WTC11 (cell line): Measurements from ENCODE around the gene UBP1. TPM values are rescaled to one million over a fixed set of nuclear protein-coding genes. Genes with fewer than 3 reads are reported as not detected.

Experiments used
- ATAC-seq: fragments of 200-7000 bp; cut with Tn5 transposase; 2 replicates; pipeline ENCODE4 v1.10.0; 2021; ENCODE audit warnings: mild to moderate bottlenecking, moderate library complexity
- CTCF ChIA-PET: fragments of 300-600 bp; sonication (Branson Sonifier 250); formaldehyde crosslinking; loops from one replicate; lab custom pipeline; 2021; ENCODE audit warnings: antibody characterized with exemption; lab: Charles Lee
- POLR2A ChIA-PET: fragments of 350-600 bp; sonication (Branson Sonifier 250); formaldehyde crosslinking; loops from one replicate; lab custom pipeline; 2021; ENCODE audit warnings: antibody characterized with exemption; lab: Charles Lee
- DNase-seq: peaks from one replicate; pipeline ENCODE4 v3.0.0; 2021; ENCODE audit warnings: low spot score
- H3K27ac Mint-ChIP-seq: 2 replicates; pipeline ENCODE4 v1.8.0; 2021; ENCODE audit warnings: mixed read lengths
- H3K27me3 Mint-ChIP-seq: 2 replicates; pipeline ENCODE4 v1.8.0; 2021; ENCODE audit warnings: low read depth, mild to moderate bottlenecking, moderate library complexity, mixed read lengths
- H3K36me3 Mint-ChIP-seq: 2 replicates; pipeline ENCODE4 v1.8.0; 2021; ENCODE audit warnings: mixed read lengths
- H3K4me1 Mint-ChIP-seq: 2 replicates; pipeline ENCODE4 v1.8.0; 2022; ENCODE audit warnings: mixed read lengths
- H3K4me3 Mint-ChIP-seq: 2 replicates; pipeline ENCODE4 v1.8.0; 2021; ENCODE audit warnings: mild to moderate bottlenecking, moderate library complexity, mixed read lengths
- H3K9me3 Mint-ChIP-seq: 2 replicates; pipeline ENCODE4 v1.8.0; 2021; ENCODE audit warnings: mixed read lengths
- ATF1 ChIP-seq: sonication (generic); formaldehyde crosslinking; IDR thresholded peaks from 2 replicates; pipeline ENCODE4 v1.8.1; 2023; ENCODE audit warnings: mild to moderate bottlenecking, moderate library complexity, missing genetic modification reagents
- FOXK1 ChIP-seq: sonication (generic); formaldehyde crosslinking; IDR thresholded peaks from 2 replicates; pipeline ENCODE4 v1.8.0; 2022; ENCODE audit warnings: mild to moderate bottlenecking, moderate library complexity, missing genetic modification reagents
- GRHL2 ChIP-seq: fragments of 250-450 bp; sonication (Bioruptor Pico); IDR thresholded peaks from 2 replicates; pipeline ENCODE4 v1.8.0; 2022; ENCODE audit warnings: mild to moderate bottlenecking, moderate library complexity; ENCODE audit not compliant: insufficient replicate concordance, severe bottlenecking
- JUN ChIP-seq: sonication (generic); formaldehyde crosslinking; IDR thresholded peaks from 2 replicates; pipeline ENCODE4 v1.8.0; 2023; ENCODE audit warnings: mild to moderate bottlenecking, missing genetic modification reagents
- MYBL2 ChIP-seq: sonication (generic); formaldehyde crosslinking; IDR thresholded peaks from 2 replicates; pipeline ENCODE4 v1.8.1; 2023; ENCODE audit warnings: mild to moderate bottlenecking, moderate library complexity, missing genetic modification reagents
- NR1H2 ChIP-seq: sonication (generic); formaldehyde crosslinking; IDR thresholded peaks from 2 replicates; pipeline ENCODE4 v1.9.0; 2021; ENCODE audit warnings: mild to moderate bottlenecking, moderate library complexity, missing genetic modification reagents
- NR3C1 ChIP-seq: sonication (generic); formaldehyde crosslinking; conservative IDR thresholded peaks from 2 replicates; pipeline ENCODE4 v1.8.1; 2023; ENCODE audit warnings: low read depth, mild to moderate bottlenecking, missing genetic modification reagents
- RELA ChIP-seq: sonication (generic); formaldehyde crosslinking; IDR thresholded peaks from 2 replicates; pipeline ENCODE4 v1.8.1; 2022; ENCODE audit warnings: missing genetic modification reagents, mild to moderate bottlenecking, borderline replicate concordance
- SP1 ChIP-seq: sonication (generic); formaldehyde crosslinking; conservative IDR thresholded peaks from 2 replicates; pipeline ENCODE4 v1.8.1; 2022; ENCODE audit warnings: missing genetic modification reagents
- ZNF396 ChIP-seq: fragments of 250-450 bp; sonication (Bioruptor Pico); IDR thresholded peaks from 2 replicates; pipeline ENCODE4 v1.8.0; 2021; ENCODE audit warnings: mild to moderate bottlenecking, moderate library complexity, borderline replicate concordance
- total RNA-seq: library from RNA; stranded (reverse); gene quantifications from 3 replicates; pipeline ENCODE4 v1.2.3, GENCODE V29; 2021
- TF ChIP-seq, protein P1 (sequence below): sonication (generic); formaldehyde crosslinking; IDR thresholded peaks from 2 replicates; pipeline ENCODE4 v1.8.1; 2023; ENCODE audit warnings: mild to moderate bottlenecking, missing genetic modification reagents
- TF ChIP-seq, protein P2 (sequence below): fragments of 250-450 bp; sonication (Bioruptor Pico); conservative IDR thresholded peaks from 2 replicates; pipeline ENCODE4 v1.9.0; 2021; ENCODE audit warnings: mild to moderate bottlenecking
- TF ChIP-seq, protein P3 (sequence below): sonication (generic); formaldehyde crosslinking; conservative IDR thresholded peaks from 2 replicates; pipeline ENCODE4 v1.8.1; 2022; ENCODE audit warnings: mild to moderate bottlenecking, missing genetic modification reagents
- TF ChIP-seq, protein P4 (sequence below): sonication (generic); formaldehyde crosslinking; IDR thresholded peaks from 2 replicates; pipeline ENCODE4 v1.8.0; 2022; ENCODE audit warnings: mild to moderate bottlenecking, missing genetic modification reagents
- TF ChIP-seq, protein P5 (sequence below): sonication (generic); formaldehyde crosslinking; IDR thresholded peaks from 2 replicates; pipeline ENCODE4 v1.8.0; 2022; ENCODE audit warnings: missing genetic modification reagents
- TF ChIP-seq, protein P6 (sequence below): sonication (generic); formaldehyde crosslinking; IDR thresholded peaks from 2 replicates; pipeline ENCODE4 v1.8.1; 2022; ENCODE audit warnings: mild to moderate bottlenecking, moderate library complexity, missing genetic modification reagents

UBP1 gene
- total RNA-seq, 1 experiment from 2014 or later, result 72.6 TPM

DNA sequence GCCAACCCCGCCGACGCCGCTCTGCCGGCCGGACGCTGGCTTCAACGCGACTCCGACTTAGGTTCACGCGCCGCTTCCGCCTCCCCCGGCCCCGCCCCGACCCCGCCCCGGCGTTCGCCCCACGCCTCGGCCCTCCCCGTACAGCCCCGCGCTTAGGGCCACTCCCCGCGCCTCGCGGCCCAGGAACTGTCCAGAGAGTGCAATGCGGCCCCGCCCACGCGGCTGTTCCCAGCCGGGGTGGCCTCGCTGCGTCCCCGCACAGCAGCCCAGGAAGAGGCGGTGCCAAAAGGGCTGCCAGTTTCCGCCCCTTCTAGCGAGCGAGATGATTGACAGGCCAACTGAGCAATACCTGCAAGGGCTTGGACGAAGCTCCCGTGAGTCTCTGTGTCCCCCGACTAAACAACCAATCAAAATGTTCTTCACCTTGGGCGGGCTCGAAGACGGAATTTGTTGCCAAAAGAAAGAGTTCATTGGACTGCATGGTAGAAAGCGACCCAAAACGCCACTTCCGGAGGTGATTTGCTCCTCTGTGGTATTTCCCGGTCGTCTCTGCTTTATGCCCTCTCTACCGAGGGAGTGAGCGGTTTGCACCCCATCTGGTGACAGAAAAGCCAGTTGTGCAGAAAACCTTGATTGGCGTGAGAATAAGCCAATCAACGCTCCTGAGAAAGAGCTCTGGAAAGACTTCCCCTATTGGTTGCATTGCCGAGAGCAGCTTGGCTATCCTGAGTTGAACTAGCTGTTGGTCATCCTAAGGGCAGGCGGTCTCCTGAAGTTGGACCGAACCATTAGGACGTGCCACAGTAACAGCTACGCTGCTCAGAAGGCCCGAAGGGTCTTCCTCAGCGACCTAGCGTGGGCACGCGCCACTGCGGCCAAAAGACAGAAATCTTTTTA, at the start of gene UBP1 (continued):
- TF ChIP-seq, protein P1, sequence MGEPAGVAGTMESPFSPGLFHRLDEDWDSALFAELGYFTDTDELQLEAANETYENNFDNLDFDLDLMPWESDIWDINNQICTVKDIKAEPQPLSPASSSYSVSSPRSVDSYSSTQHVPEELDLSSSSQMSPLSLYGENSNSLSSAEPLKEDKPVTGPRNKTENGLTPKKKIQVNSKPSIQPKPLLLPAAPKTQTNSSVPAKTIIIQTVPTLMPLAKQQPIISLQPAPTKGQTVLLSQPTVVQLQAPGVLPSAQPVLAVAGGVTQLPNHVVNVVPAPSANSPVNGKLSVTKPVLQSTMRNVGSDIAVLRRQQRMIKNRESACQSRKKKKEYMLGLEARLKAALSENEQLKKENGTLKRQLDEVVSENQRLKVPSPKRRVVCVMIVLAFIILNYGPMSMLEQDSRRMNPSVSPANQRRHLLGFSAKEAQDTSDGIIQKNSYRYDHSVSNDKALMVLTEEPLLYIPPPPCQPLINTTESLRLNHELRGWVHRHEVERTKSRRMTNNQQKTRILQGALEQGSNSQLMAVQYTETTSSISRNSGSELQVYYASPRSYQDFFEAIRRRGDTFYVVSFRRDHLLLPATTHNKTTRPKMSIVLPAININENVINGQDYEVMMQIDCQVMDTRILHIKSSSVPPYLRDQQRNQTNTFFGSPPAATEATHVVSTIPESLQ (CRISPR knock-in tag), result no peak
- TF ChIP-seq NR1H2 (CRISPR knock-in tag) (no peak), SP1 (CRISPR knock-in tag) (peak; percentile 86), MYBL2 (CRISPR knock-in tag) (peak; percentile 86), FOXK1 (CRISPR knock-in tag) (peak; percentile 43)
- TF ChIP-seq, protein P2, sequence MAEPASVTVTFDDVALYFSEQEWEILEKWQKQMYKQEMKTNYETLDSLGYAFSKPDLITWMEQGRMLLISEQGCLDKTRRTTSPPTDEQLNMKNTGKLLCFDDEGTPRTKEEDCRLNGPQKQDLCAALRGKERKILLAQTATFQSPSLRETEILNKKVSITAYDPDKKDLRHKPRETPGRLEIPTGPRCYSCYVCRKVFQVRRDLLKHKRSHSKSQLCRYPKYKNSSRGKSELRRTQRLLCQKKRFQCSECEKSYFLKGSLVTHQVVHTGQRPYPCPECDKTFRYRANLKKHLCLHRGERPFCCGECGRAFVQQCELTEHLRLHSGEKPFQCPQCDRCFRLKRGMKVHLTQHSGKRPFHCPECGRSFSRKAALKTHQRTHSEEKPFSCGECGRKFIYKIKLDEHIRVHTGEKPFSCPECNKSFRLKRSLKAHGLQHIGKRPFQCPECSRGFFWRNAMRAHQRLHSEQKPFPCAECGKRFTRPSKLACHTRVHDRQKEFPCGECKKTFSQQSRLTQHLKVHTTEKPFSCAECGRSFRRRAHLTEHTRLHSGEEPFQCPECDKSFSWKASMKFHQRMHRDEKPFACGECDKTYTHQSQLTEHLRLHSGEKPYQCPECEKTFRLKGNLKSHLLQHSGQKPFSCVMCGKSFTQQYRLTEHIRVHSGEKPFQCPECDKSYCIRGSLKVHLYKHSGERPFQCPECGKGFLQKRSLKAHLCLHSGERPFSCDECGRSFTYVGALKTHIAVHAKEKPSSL (CRISPR knock-in tag), result no peak

DNA sequence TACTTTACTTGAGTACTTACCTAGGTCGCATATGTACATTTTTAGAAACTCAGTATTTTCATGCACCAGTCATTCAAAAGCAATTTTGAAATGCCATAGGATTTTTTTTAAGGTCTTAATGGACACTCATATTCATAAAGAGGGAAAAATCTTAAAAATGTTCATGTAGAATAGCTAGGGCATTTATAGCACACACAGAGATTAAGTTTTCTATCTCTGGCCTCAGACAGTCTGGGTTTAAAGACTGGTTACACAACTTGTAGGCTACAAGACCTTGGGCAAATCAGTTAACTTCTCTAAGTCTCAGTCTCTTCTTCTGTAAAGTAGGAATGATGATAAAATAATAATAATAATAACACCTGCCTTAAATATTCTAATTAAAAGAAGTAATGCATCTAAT, 48.5 kb upstream of the UBP1 start:
- Mint-ChIP-seq H3K27me3 (no peaks in the 10 kb centered on the region), H3K27ac (no peak overlapping the region), H3K36me3 (peaks cover 7% of the 10 kb centered on the region), H3K4me3 (no peak overlapping the region), H3K4me1 (peaks cover 8% of the 10 kb centered on the region), H3K9me3 (peaks cover 16% of the 10 kb centered on the region)
- ChIA-PET POLR2A (no interaction called here), CTCF (interaction anchor here (1.2 kb wide), 1 partner anchor 299 kb away, joined by 3 read pairs; no protein-coding TSS in a partner anchor)
- DNase-seq, result no peak
- no peak for TF ChIP-seq JUN
- no peak for TF ChIP-seq ATF1 (CRISPR knock-in tag)
- no peak for TF ChIP-seq NR3C1
- no peak for TF ChIP-seq GRHL2 (CRISPR knock-in tag)
- TF ChIP-seq, protein P3, sequence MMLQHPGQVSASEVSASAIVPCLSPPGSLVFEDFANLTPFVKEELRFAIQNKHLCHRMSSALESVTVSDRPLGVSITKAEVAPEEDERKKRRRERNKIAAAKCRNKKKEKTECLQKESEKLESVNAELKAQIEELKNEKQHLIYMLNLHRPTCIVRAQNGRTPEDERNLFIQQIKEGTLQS (CRISPR knock-in tag), result no peak
- no peak for ATAC-seq

DNA sequence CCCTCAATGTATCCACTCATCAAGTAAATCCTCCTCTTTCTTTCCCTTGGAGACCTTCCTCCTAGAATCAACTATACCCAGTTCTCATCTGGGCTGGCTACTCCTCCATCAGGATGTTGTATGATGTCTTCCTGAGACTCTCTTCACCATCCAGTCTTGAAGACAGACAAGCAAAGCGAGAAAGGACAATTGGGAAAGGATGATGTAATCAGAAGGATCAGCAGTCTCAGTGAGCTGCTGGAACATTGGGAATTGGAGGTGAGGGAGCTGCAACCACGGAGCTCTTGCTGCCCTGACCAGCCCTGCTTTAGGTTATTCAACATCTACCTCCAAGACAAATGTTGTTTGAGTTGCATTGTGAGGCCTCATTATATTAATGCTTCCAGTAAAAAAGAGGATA, 48.0 kb upstream of the UBP1 start:
- Mint-ChIP-seq H3K9me3 (peaks cover 16% of the 10 kb centered on the region), H3K27ac (no peak overlapping the region), H3K36me3 (peaks cover 7% of the 10 kb centered on the region), H3K4me1 (peaks cover 8% of the 10 kb centered on the region), H3K27me3 (no peaks in the 10 kb centered on the region), H3K4me3 (no peak overlapping the region)
- ATAC-seq (peak; percentile 18; the same call in 1 of the 2 replicates), DNase-seq (no peak)
- ChIA-PET CTCF (interaction anchor here (1.2 kb wide), 1 partner anchor 299 kb away, joined by 3 read pairs; no protein-coding TSS in a partner anchor), POLR2A (no interaction called here)
- TF ChIP-seq, protein P4, sequence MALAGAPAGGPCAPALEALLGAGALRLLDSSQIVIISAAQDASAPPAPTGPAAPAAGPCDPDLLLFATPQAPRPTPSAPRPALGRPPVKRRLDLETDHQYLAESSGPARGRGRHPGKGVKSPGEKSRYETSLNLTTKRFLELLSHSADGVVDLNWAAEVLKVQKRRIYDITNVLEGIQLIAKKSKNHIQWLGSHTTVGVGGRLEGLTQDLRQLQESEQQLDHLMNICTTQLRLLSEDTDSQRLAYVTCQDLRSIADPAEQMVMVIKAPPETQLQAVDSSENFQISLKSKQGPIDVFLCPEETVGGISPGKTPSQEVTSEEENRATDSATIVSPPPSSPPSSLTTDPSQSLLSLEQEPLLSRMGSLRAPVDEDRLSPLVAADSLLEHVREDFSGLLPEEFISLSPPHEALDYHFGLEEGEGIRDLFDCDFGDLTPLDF (CRISPR knock-in tag), result no peak
- TF ChIP-seq RELA (CRISPR knock-in tag) (no peak), ZNF396 (CRISPR knock-in tag) (no peak)
- TF ChIP-seq, protein P5, sequence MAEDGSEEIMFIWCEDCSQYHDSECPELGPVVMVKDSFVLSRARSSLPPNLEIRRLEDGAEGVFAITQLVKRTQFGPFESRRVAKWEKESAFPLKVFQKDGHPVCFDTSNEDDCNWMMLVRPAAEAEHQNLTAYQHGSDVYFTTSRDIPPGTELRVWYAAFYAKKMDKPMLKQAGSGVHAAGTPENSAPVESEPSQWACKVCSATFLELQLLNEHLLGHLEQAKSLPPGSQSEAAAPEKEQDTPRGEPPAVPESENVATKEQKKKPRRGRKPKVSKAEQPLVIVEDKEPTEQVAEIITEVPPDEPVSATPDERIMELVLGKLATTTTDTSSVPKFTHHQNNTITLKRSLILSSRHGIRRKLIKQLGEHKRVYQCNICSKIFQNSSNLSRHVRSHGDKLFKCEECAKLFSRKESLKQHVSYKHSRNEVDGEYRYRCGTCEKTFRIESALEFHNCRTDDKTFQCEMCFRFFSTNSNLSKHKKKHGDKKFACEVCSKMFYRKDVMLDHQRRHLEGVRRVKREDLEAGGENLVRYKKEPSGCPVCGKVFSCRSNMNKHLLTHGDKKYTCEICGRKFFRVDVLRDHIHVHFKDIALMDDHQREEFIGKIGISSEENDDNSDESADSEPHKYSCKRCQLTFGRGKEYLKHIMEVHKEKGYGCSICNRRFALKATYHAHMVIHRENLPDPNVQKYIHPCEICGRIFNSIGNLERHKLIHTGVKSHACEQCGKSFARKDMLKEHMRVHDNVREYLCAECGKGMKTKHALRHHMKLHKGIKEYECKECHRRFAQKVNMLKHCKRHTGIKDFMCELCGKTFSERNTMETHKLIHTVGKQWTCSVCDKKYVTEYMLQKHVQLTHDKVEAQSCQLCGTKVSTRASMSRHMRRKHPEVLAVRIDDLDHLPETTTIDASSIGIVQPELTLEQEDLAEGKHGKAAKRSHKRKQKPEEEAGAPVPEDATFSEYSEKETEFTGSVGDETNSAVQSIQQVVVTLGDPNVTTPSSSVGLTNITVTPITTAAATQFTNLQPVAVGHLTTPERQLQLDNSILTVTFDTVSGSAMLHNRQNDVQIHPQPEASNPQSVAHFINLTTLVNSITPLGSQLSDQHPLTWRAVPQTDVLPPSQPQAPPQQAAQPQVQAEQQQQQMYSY (CRISPR knock-in tag), result no peak
- TF ChIP-seq, protein P1 (CRISPR knock-in tag), result no peak
- TF ChIP-seq, protein P6, sequence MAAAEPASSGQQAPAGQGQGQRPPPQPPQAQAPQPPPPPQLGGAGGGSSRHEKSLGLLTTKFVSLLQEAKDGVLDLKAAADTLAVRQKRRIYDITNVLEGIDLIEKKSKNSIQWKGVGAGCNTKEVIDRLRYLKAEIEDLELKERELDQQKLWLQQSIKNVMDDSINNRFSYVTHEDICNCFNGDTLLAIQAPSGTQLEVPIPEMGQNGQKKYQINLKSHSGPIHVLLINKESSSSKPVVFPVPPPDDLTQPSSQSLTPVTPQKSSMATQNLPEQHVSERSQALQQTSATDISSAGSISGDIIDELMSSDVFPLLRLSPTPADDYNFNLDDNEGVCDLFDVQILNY (CRISPR knock-in tag), result no peak
